RWPE2 (cell line): Measurements from ENCODE around the gene GMPR2.
A peak's percentile ranks its signal among the peaks of the same experiment; 100 is the strongest.

Source experiments
- ATAC-seq: fragments of 200-7000 bp; cut with Tn5 transposase; 3 replicates; pipeline ENCODE4 v1.9.1; 2021; ENCODE audit warnings: low read depth
- DNase-seq: peaks from one replicate; pipeline ENCODE4 v3.0.0-alpha.2; 2020; ENCODE audit warnings: low spot score
- H3K27ac ChIP-seq: fragments of 450-650 bp; 2 replicates; pipeline ENCODE4 v1.5.1; 2017; ENCODE audit warnings: mild to moderate bottlenecking; ENCODE audit not compliant: poor library complexity, severe bottlenecking
- H3K27me3 ChIP-seq: fragments of 250-450 bp; sonication (Bioruptor Pico); 2 replicates; pipeline ENCODE4 v1.5.1; 2021; ENCODE audit warnings: mild to moderate bottlenecking, moderate library complexity; ENCODE audit not compliant: insufficient read depth, poor library complexity, severe bottlenecking
- H3K36me3 ChIP-seq: fragments of 250-450 bp; sonication (Bioruptor Pico); 2 replicates; pipeline ENCODE4 v1.5.1; 2020; ENCODE audit warnings: low read depth, mild to moderate bottlenecking, moderate library complexity
- H3K4me1 ChIP-seq: fragments of 250-450 bp; sonication (Bioruptor Pico); 2 replicates; pipeline ENCODE4 v1.5.1; 2021; ENCODE audit warnings: mild to moderate bottlenecking, moderate library complexity; ENCODE audit not compliant: insufficient read depth, poor library complexity, severe bottlenecking
- H3K4me3 ChIP-seq: fragments of 250-450 bp; sonication (Bioruptor Pico); 2 replicates; pipeline ENCODE4 v1.5.1; 2021; ENCODE audit warnings: mild to moderate bottlenecking, moderate library complexity; ENCODE audit not compliant: severe bottlenecking
- H3K9me3 ChIP-seq: fragments of 250-450 bp; sonication (Bioruptor Pico); 2 replicates; pipeline ENCODE4 v1.5.1; 2021; ENCODE audit warnings: mild to moderate bottlenecking, moderate library complexity; ENCODE audit not compliant: severe bottlenecking
- TF ChIP-seq, protein P1 (sequence below): fragments of 450-650 bp; IDR thresholded peaks from one replicate; pipeline ENCODE4 v1.5.1; 2017; ENCODE audit warnings: mild to moderate bottlenecking, moderate library complexity; ENCODE audit not compliant: poor library complexity, severe bottlenecking

The GMPR2 gene

DNA sequence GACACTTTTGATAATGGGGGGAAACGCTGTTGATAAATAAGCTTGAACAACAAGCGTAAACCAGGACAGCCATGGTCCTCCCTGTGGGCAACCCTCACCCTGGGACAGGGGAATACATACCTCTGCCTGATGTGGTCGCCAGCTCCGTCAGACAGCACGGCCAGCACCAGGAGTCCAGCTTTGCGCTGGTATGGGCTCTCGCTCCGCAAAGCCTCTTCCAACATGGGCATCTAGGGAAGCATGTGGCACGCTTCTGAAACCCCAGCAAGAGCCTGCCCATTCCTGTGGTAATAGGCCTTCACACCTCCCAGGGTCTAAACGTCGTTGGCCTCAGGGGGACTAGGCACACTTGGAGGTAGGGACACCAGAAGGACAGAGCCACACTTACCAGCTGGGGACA lies 47.0 kb upstream of the GMPR2 start:
- Histone ChIP-seq H3K27ac (no peak overlapping the region), H3K4me1 (peaks cover 4% of the 10 kb centered on the region), H3K4me3 (no peak overlapping the region), H3K9me3 (no peaks in the 10 kb centered on the region), H3K36me3 (peaks cover 67% of the 10 kb centered on the region), H3K27me3 (no peaks in the 10 kb centered on the region)
- TF ChIP-seq, protein P1, sequence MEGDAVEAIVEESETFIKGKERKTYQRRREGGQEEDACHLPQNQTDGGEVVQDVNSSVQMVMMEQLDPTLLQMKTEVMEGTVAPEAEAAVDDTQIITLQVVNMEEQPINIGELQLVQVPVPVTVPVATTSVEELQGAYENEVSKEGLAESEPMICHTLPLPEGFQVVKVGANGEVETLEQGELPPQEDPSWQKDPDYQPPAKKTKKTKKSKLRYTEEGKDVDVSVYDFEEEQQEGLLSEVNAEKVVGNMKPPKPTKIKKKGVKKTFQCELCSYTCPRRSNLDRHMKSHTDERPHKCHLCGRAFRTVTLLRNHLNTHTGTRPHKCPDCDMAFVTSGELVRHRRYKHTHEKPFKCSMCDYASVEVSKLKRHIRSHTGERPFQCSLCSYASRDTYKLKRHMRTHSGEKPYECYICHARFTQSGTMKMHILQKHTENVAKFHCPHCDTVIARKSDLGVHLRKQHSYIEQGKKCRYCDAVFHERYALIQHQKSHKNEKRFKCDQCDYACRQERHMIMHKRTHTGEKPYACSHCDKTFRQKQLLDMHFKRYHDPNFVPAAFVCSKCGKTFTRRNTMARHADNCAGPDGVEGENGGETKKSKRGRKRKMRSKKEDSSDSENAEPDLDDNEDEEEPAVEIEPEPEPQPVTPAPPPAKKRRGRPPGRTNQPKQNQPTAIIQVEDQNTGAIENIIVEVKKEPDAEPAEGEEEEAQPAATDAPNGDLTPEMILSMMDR, result no peak
- no peak for DNase-seq
- no peak for ATAC-seq

DNA sequence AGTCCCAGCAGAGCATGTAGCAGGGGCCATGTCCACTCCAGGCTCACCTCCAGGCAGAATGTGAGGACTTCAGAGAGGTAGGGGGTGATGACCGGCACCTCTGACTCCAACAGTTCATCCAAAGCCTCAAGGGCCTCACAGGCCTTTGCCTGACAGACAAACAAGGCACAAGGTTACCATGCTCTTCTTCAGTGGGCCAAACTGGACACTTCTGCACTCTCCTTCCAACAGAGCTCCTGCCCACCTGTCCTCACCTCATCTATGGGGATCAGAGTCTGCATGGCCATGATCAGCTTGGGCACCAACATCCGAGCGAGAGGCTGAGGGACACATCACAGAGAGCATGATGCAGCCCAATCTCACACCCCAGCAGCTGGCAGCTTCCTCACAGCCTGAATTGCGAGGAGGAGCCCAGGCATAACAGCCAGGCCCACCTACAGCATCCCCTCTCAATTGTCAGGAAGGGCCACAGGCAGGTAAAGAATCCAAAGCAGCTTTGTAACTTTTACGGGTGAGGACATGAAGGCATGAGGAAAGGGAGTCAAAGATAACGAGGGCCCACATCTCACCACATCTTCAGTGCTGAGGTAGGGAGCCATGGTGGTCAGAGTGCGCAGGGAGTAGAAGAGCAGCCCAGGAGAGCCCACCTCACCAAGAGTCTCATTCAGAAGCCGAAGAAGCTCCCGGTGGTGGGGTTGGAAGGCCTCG lies 45.7 kb upstream of the GMPR2 start:
- no peak overlapping the region for H3K27ac ChIP-seq
- H3K4me3 ChIP-seq, result no peak overlapping the region
- H3K9me3 ChIP-seq, result no peaks in the 10 kb centered on the region
- no peaks in the 10 kb centered on the region for H3K27me3 ChIP-seq
- H3K4me1 ChIP-seq, result peaks cover 4% of the 10 kb centered on the region
- no peak for ATAC-seq
- H3K36me3 ChIP-seq, result peaks cover 65% of the 10 kb centered on the region
- DNase-seq, result no peak
- TF ChIP-seq, protein P1, result no peak

GRCh38 chr14:24187539-24187915 lies 45.2 kb upstream of the GMPR2 start:
- Histone ChIP-seq H3K9me3 (no peaks in the 10 kb centered on the region), H3K27ac (no peak overlapping the region), H3K4me3 (peak overlapping the region; percentile 77), H3K27me3 (no peaks in the 10 kb centered on the region), H3K36me3 (peaks cover 69% of the 10 kb centered on the region), H3K4me1 (peaks cover 4% of the 10 kb centered on the region)
- DNase-seq, result no peak
- ATAC-seq, result no peak
- TF ChIP-seq, protein P1, result no peak

GRCh38 chr14:24188251-24189058 lies 44.3 kb upstream of the GMPR2 start, which contains the start of gene IPO4:
IPO4 (minus strand) TSS chr14:24188816; CDS start chr14:24188787, 29 bp downstream.
- H3K9me3 ChIP-seq, result no peaks in the 10 kb centered on the region
- peak within 1 kb of the TSS; percentile 77 for H3K4me3 ChIP-seq
- peak within 1 kb of the TSS; percentile 62 for H3K27ac ChIP-seq
- H3K4me1 ChIP-seq, result peaks cover 4% of the 10 kb centered on the region
- DNase-seq, result peak; percentile 99
- peak; percentile 88 for ATAC-seq
- peaks cover 67% of the 10 kb centered on the region for H3K36me3 ChIP-seq
- TF ChIP-seq, protein P1, result no peak
- H3K27me3 ChIP-seq, result no peaks in the 10 kb centered on the region
